Frontal cortex (tissue), 4 donors: ENCODE measurements around the gene KIRREL2. TPM values are rescaled to one million over a fixed set of nuclear protein-coding genes. Genes with fewer than 3 reads are reported as not detected.
"Not testable (repeated sequence)": the region's sequence is repeated elsewhere in the genome, so short reads cannot be mapped to it uniquely, and the experiment has no call there.

Source experiments
- DNase-seq, 2 donors: peaks; one replicate each; pipeline ENCODE4 v3.0.0; 2012; ENCODE audit warnings: low spot score in 2 of 2
- FAIRE-seq: peaks from 2 replicates; lab custom pipeline; 2012; peaks lifted over from hg19 to GRCh38; lab: Jason Lieb, UNC
- total RNA-seq: library from RNA; depleted of rRNA; stranded (reverse); fragments of >200 nt; gene quantifications from one replicate; pipeline ENCODE4 v1.2.3, GENCODE V29; 2014
- donor health status: control.
- donor health status: control.
- donor health status: control.

Gene KIRREL2
- total RNA-seq, 1 donor from 2014 or later, result 0.41 TPM

DNA sequence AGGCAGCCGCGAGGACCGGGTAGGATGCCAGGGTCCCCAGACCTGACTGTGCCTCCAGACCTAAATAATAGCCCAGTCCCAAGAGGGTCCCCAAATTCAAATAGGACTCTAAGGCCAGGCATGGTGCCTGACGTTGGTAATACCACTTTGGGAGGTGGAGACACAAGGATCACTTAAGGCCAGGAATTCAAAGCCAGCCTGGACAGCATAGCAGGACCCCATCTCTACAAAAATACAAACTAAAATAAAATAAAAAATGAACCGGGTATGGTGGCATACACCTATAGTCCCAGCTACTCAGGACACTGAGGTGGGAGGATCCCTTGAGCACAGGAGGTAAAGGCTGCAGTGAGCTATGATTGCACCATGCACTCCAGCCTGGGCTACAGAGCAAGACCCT lies 6.3 kb downstream of the KIRREL2 start:
- FAIRE-seq (no peak), DNase-seq (no peak)

- peak; percentile 81 to 88 for DNase-seq
- FAIRE-seq, result no peak
Observed at GRCh38 chr19:35868172-35868822, 11.6 kb downstream of the KIRREL2 start, which contains the start of gene APLP1. Gene APLP1, plus strand, starts transcription at chr19:35868574. Its CDS starts 63 bp downstream, at chr19:35868637.

GRCh38 chr19:35868823-35869326 lies 12.2 kb downstream of the KIRREL2 start:
- FAIRE-seq, result no peak
- no peak for DNase-seq

DNA sequence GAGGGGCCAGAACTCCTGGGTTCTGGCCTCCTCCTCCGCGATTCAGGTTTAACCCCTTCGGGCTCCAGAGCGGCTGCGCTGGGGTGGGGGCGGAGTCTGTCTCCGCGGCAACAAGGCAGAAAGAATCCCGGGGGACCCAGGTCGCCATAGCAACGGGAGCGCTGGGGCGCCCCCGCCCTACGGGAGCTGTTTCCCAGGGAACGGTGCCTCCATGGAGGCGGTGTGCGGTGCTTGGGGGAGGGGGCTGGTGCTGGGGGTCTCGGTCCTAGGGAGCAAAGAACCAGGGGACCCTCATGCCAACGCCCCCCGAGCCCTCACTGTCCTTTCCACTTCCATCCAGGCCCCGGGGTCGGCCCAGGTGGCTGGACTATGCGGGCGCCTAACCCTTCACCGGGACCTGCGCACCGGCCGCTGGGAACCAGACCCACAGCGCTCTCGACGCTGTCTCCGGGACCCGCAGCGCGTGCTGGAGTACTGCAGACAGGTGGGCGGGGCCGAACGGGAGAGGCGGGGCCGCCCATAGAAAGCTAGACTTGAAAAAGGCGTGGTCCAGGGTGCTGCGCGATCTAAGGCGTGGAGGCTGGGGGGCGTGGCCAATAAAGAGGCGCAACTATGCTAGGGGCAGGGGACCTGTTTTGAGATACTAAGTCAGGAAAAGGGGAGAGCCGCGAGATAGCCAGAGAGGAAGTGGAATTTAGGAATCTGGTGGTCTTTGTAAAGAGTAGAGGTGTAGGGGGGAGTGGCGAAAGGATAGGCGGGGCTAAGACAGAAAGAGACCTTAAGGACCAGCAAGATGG lies 12.8 kb downstream of the KIRREL2 start:
- FAIRE-seq (no peak), DNase-seq (peak; percentile 70 to 72)

GRCh38 chr19:35870124-35870736 lies 13.5 kb downstream of the KIRREL2 start:
- not testable (repeated sequence) for DNase-seq, FAIRE-seq

DNA sequence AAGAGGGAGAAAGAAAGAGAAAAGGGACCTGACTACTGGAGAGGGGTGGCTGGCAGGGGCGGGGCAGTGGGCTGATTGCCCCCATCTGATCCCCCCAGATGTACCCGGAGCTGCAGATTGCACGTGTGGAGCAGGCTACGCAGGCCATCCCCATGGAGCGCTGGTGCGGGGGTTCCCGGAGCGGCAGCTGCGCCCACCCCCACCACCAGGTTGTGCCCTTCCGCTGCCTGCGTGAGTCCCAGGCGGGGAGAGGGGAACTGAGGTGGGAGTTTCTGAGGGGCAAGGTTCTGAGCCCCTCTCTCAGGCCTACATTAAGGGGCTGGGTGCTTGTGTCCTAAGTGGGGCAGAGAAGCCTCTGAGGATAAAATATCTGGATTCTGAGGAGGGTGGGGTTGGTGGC lies 14.1 kb downstream of the KIRREL2 start:
- no peak for DNase-seq

DNA sequence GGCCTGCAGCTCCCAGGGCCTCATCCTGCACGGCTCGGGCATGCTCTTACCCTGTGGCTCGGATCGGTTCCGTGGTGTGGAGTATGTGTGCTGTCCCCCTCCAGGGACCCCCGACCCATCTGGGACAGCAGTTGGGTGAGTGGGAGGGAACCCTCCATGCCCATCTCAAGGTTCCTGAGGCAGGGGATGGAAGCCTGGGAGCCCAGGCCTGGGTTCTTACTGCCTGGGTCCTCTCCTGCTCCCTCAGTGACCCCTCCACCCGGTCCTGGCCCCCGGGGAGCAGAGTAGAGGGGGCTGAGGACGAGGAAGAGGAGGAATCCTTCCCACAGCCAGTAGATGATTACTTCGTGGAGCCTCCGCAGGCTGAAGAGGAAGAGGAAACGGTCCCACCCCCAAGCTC lies 14.9 kb downstream of the KIRREL2 start:
- FAIRE-seq (no peak), DNase-seq (no peak)

More for the DNA sequence above, 14.1 kb downstream of the KIRREL2 start:
- no peak for FAIRE-seq

DNA sequence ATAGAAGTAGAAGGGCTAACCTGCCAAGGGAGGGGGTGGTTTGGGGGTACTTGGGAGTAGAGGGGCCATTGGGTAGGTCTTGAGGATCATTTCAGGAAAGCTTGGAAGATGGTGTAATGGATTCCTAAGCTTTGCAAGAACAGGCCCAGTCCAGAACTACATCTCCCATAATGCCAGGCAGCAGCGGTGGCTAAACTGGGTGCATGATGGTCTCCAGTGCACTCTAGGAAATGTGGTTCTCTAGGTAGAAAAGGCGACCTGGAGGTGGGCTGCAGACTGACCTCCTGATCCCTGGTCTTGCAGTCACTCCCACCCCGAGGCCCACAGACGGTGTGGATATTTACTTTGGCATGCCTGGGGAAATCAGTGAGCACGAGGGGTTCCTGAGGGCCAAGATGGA lies 15.5 kb downstream of the KIRREL2 start:
- FAIRE-seq (no peak), DNase-seq (no peak)

- no peak for DNase-seq
- no peak for FAIRE-seq
Observed at GRCh38 chr19:35874392-35874930, 17.8 kb downstream of the KIRREL2 start.

GRCh38 chr19:35879068-35879467 lies 22.4 kb downstream of the KIRREL2 start:
- FAIRE-seq, result no peak
- DNase-seq, result no peak

- DNase-seq, result peak; percentile 69 to 78
- FAIRE-seq, result no peak
Observed at GRCh38 chr19:35879770-35880317, 23.1 kb downstream of the KIRREL2 start.

DNA sequence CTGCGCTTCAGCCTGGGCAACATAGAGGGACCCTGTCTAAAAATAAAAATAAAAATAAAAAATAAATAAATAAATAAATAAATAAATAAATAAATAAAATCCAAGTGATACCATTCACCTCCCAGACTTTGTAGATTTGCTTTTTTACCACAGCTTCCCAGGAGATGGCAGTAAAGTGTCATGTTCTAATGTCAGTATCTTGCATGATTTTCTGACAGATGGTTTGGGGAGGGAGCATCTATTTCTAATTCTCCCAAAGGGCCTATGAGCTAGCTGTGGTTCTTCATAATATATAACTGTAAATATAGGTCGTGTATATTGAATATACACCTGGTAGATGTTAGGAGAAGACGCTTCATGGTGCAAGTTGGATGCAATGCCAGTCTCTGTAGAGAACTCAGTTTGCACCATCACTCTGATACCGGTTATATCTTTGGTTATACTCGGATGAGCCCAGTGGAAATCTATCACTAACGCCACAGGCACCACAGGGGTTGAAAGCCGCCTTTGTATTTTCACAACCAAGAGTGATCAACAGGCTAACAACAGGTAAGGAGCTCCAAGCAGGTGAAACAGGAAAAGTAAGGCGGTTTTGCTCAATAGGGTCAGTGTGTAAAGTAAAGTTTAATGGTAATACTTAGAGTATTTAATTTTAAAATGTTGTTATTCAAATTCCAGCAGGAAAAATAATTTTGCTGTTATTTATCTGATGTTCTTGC lies 25.6 kb downstream of the KIRREL2 start:
- peak; percentile 98 for FAIRE-seq
- DNase-seq, result peak; percentile 77 to 80

GRCh38 chr19:35883882-35884281 lies 27.2 kb downstream of the KIRREL2 start:
- no peak for DNase-seq

DNA sequence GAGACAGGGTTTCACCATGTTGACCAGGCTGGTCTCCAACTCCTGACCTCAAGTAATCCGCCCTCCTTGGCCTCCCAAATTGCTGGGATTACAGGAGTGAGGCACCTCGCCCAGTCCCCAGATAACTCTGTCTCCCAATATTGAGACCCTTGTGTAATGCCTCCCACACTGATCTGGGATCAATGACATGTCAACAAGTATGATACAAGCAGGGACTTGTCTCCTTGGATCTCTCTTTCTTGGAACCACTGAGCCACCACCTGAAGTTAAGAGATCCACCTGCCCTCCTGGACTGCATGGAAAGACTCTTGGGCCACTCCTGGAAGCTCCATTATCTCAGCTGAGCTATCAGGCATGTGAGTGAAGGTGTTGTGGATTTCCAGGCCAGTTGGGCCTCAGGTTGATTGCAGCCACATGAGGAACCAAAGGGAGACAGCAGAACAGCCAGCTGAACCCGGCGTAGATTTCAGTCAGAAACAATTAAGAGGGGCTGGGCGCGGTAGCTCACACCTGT lies 28.6 kb downstream of the KIRREL2 start:
- no peak for DNase-seq
- FAIRE-seq, result no peak

More at GRCh38 chr19:35883882-35884281, 27.2 kb downstream of the KIRREL2 start:
- FAIRE-seq, result no peak

DNA sequence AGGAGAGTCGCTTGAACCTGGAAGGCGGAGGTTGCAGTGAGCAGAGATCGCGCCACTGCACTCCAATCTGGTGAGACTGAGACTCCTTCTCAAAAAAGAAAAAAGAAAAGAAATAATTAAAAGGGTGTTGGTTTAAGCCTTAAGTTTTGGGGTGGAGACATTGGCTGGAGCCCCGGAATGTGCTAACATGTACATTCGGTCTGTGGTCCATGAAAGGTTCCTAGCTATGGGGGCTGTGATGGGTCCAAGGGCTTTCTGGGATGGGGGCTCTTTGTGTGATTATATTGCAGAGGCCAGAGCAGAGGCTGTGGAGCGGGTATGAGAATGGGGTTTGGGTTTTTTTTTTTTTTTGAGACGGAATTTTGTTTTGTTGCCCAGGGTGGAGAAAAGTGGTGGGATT lies 29.2 kb downstream of the KIRREL2 start:
- FAIRE-seq, result no peak

GRCh38 chr19:35887197-35887596 lies 30.5 kb downstream of the KIRREL2 start:
- no peak for DNase-seq
- FAIRE-seq, result no peak

More for the DNA sequence above, 29.2 kb downstream of the KIRREL2 start:
- DNase-seq, result no peak

GRCh38 chr19:35888398-35888797 lies 31.7 kb downstream of the KIRREL2 start:
- FAIRE-seq (no peak), DNase-seq (no peak)

DNA sequence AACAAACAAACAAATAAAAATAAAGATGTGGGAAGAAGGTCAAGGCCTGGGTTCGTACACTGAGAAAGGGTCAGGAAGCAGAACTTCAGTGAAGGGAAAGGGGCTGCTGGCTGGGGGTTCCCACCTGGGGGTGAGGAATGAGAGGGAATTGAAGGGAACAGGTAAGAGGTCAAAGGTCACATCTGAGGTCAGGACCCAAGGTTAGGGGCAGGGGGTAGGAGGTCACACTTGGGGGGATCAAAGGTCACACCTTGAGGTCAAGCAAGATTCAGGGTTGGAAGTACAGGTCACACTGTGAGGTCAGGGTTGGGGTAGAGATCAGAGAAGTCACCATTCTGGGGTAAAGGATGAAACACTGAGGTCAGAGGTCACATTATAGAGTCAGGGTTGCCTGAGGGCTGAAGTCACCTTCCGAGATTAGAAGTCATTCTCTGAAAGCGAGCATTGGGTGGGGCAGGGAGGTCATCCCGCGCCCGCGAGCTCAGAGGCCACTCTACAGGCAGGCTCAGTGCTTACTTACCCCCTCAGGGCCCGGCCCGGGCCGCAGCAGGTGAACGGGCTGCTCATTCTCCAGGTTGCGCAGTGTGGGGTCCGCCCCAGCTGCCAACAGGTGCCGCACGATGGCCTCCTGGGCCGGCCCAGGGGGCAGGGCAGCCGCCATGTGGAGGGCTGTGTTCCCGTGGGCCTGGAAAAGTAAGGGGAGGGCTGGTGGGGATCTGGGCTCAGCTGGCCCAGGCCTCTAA lies 32.8 kb downstream of the KIRREL2 start:
- DNase-seq (no peak), FAIRE-seq (no peak)
